DMS79 (cell line): Measurements from ENCODE around the gene PPP1R37.

Source experiments
- DNase-seq: peaks from one replicate; lab custom pipeline; 2025; lab: John Stamatoyannopoulos, UW

PPP1R37 gene

GRCh38 chr19:45070861-45071544, 22.0 kb upstream of the PPP1R37 start:
- DNase-seq = no peak

- no peak for DNase-seq
Measured at GRCh38 chr19:45071545-45071938, 21.4 kb upstream of the PPP1R37 start.

- DNase-seq = no peak
Measured at GRCh38 chr19:45071969-45072790, 20.8 kb upstream of the PPP1R37 start.

DNA sequence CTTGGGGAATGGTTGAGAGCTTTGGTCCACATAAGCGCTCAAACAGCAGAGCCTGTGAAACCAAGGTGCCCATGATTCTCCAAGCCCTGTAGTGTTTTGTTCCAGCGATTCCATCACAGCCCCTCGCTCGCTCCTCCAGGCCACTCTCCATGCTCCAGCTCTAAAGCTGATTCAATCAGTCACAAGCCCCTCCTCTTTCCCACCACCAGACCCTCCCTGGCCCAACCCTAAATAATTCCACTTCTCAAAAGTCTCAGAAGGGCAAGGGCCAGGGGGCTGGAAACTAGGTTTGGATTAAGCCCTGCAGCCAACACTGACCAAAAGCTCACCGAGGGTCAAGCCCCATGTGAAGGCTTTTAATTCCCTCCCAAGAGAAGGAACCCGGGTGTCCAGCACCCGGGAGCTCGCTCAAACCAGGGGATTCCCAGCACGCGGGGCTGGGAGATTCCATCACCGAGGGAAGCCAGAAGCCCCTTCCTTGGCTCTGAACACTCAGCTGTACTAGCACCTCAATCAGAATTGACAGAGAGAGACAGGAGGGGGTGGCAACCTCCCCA, 18.2 kb upstream of the PPP1R37 start:
- no peak for DNase-seq

DNA sequence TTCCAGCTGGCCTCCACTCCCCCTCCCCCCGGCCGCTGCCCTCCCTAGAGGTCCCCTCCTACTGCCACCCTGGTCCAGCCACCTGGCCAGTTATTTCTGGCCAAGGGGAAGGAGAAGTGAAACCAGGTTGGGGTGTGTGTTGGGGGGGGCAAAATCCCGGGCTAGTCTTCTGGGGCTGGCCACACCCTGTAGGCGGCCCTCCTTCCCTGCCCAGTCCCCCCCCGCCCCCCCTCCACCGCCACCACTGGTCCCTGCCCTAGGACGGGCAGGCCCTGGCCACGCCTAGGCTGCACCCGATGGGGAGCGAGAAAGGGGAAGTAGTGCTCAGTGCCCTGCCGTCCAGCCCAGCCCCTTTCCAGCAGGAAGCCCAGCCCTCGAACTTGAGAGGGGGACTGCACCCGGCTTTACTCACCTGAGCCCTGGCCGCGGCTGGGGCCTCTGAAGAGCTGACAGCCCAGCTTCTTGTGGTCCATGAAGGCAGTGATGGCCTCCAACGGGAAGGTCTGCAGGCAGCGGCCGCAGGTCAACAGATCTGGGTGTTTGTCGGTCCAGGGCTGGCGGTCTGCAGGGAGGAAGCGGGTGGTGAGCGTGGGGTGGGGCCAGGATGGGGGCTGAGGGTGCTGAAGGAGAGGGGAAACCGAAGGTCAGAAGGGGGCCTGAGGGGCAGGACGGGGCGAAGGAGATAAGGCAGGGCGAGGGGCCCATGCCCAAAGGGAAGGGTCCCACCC, 17.5 kb upstream of the PPP1R37 start:
- DNase-seq = no peak

DNA sequence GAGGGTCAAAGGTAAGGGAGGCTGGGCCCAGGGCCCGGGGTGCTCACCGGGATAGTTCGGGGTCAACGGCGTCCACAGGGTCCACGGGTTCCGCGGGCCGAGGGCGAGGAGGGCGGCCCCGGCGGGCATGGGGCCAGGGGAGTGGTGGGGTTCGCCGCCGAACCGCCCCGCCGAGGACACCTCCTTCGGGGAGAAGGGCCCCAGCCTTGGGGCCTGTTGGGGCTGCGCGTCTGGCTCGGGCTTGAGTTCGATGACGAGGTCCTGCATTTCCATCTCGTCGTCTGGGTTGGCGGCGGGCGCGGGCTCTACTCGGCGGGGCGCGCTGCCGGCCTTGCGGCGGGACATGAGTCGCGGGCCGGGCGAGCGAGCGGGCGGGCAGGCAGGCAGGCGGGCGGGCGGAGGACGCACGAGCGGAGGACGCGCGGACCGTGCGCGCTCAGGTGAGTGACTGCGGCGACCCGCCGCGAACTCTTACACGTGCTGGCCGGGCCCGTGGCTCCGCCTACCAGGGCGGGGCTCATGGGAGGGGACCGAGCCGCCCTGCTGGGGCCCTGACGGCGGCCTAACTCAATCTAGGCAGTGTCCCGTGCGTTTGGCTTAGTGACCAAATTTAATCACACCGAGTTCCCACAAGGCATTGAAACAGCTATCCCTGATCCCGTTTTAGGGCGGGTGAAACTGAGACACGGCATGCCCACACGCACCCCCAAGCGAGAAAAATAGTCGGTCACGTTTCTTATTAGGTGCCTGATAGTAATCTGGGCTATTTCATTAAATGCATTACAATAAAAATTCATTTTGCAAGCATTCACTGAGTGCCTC, 16.7 kb upstream of the PPP1R37 start, which contains the start of gene ZNF296:
Gene ZNF296, minus strand, starts transcription at position 450 of the 822 bp plus-strand sequence. Its CDS starts 105 bp downstream, at position 345.
- DNase-seq = peak; percentile 42

GRCh38 chr19:45076851-45077730, 15.9 kb upstream of the PPP1R37 start:
- no peak for DNase-seq

GRCh38 chr19:45078390-45079062, 14.5 kb upstream of the PPP1R37 start:
- no peak for DNase-seq

DNA sequence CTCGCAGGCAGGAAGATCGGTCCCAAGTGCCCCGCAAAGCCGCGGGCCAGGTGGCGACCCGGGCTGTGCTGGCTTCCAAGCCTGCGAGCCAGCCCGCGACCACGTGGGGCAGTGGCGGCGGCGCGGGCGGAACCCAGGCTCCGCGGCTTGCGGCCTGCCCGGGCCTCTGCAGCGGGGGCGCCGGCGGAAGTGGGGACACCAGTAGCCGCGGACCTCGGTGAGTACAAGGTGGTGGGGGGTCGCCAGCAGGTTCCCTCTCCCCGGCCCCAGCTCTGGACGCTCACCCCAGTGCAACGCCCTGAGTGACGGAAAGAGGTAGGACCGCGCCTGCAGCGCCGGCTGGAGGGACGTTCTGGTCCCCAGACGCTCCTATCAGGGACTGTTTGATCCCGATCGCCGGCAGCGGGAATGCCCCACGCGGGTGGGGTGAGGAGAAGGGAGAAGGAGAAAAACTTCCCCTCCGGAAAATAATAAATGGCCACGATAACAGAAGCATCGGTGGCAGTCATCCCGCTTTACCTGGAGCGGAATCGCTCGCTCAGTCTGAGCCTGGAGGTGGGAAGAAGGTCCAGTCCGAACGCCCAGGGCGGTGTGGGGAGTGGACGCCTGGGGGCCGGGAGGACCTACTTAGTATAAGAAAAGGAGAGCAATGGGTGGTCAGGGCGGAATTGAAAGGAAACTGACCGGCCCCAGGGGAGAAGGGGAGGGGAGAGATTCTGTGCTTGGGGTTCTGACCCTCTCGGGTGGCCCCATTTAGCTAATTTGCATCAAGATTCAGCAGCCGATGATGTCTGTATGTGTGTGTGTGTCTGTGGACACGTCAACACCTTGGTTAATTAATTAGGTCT, 13.7 kb upstream of the PPP1R37 start, which contains the start of gene GEMIN7:
Gene GEMIN7, plus strand, starts transcription at position 198 of the 848 bp plus-strand sequence. CDS start 10,855 bp downstream, outside the sequence.
- DNase-seq = peak; percentile 6

DNA sequence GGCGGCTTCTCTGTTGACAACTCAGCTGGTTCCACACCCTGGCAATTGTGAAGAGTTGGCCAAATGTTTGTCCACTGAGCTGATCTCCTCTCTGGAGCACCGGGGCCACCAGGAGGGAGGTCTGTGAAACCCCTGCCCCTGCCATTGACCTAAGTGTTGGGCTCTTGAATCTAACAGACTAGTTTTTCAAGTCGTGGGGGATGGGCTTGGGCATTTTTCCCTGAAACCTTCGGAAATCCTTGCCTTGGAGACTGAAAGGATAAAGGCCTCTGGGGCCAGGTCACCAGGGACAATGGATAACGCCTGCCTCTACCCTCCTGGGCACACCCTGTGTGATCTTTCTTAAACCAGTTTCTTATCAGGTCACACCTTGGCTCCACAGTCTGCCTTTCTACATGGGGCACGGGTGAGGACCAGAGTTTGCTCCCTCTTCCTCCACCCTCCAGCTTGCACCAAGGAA, 13.0 kb upstream of the PPP1R37 start:
- DNase-seq = no peak

DNA sequence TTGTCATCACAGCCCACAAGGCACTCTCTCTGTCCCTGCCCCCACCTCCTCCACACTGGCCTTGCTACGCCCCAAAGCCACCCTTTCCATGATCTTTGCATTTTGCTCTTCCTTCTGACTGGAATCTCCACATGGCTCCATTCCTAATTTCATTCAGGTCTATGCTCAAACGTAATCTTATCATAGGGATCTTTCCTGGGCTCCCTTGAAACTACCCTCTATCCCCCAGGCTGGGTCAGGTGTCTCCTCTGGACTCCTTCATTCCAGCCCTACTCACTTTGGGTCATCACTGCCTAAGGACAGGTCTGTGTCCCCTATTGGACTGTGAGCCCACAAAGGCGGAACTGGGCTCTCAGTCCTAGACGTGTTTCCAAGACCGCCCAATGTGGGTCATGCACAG, 10.8 kb upstream of the PPP1R37 start:
- no peak for DNase-seq

DNA sequence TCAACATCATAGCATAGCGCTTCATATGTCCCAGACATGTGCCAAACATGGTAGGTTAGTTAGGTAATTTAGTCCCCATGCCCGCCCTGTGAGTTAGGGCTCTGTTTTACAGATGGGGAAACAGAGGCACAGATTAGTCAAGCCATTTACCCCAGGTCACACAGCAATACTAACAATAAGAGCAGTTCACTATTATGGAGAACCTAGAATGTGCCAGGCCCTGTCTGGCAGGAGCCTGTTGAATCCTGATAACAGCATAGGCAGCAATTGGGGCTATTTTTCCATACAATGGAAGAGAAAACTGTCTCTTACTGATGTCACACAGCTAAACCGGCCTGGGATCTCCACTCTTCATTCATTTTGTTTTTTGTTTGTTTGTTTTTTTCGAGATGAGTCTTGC, 6.5 kb upstream of the PPP1R37 start:
- no peak for DNase-seq

DNA sequence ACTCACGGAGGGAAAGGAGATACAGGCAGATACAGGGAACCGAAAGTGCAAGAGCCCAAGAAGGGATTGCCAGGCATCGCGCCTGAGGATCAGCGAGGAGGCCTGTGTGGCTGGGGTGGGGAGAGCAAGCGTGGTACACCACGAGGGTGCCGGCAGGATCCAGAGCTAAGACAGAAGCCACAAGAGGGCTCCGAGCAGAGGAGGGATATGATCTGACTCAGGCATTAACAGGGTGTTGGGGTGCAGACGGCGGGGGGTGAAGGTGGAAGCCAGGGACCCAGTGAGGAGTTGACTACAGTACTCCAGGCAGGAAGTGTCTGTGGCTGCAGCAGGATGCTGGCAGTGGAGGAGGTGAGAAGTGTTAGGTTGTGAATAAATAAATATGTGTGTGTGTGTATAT, 5.4 kb upstream of the PPP1R37 start:
- DNase-seq = no peak

DNA sequence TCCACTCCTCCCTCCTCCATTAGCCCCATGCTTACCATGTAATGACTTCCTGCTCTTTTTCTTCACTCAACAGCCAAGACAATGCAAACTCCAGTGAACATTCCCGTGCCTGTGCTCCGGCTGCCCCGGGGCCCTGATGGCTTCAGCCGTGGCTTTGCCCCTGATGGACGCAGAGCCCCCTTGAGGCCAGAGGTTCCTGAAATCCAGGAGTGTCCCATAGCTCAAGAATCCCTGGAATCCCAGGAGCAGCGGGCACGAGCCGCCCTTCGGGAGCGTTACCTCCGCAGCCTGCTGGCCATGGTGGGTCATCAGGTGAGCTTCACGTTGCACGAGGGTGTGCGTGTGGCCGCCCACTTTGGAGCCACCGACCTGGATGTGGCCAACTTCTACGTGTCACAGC, 2.9 kb upstream of the PPP1R37 start:
- no peak for DNase-seq

- no peak for DNase-seq
Measured at GRCh38 chr19:45090606-45091005, 2.4 kb upstream of the PPP1R37 start.

DNA sequence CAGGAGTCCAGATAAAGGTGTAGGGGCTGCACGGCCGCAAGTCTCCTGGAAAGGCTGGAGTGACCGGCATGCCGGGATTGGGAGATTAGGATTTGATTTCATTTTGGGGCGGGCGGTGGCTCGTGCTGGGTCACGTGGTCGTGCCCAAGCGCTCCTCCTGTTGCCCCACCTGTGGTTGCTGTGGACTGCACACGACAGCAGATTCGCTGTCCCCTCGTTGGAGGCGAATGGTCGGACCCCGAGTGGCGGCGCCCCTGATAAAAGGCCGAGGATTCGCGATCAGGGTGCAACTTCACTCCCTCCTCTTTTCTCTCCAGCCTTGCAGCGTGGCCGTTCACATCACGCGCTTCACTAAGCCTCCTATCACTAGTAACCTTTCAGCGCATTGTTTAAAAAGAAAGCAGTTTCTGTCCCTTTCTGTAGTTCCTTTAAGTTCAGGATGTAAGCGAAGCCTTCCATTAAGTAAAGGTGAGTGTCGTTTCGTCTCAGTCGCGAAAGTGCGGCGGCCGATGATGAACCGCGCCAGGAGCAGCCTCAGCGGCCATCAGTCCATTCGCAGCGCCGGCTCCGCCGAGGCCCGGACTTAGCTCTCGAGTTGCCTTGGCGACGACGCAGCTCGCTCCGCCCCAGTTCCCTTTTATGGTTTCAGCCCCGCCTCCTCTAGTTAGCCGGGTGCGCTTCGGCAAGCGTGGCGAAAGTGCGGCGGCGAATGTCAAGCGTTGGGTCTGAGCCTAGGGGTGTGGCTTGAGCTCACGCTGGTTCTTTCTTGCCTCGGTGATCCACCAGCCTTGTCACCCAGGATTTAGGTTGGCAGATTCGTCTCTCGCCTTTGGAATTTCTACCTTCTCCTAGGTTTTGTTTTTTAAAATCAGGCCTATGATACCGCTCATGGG, 1.7 kb upstream of the PPP1R37 start:
- DNase-seq = peak; percentile 96

DNA sequence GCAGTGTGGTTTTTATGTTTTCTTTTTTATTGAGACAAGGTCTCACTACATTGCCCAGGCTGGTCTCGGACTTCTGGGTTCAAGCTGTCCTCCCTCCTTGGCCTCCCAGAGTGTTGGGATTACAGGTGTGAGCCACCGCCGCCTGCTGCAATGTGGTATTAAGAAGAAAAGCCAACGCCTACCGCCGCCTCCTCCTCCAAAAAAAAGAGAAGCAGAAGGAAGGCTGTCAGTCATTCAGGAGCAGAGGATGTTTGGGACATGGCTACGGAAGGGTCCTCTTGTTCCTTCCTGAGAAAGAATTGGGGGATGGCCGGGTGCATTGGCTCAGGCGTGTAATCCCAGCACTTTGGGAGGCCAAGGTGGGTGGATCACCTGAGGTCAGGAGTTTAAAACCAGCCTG, 1.2 kb downstream of the PPP1R37 start:
- no peak for DNase-seq

DNA sequence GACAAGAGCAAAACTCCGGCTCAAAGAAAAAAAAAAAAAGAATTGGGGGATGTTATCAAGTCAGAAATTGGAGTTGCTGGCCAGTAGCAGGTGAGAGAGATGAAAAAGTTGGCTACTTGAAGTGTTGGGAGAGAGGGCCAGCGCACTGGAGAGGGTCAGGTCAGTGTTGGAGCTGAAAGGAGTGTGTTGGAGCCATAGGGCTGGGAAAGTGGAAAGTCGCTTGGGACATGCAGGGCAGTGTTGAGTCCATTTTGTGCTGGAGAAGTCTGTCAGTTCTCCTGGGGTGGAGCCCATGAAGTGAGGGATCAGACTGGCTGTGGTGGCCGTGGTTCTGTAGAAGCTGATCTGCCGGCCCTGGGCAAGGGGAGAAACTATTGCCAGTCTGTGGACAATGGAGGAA, 1.7 kb downstream of the PPP1R37 start:
- DNase-seq = no peak
